HG02623 (cell line): Measurements from ENCODE around the gene SNCB.
A peak's percentile ranks its signal among the peaks of the same experiment; 100 is the strongest.

ENCODE experiments used
- ATAC-seq: cut with Tn5 transposase; IDR thresholded peaks from one replicate; pipeline ENCODE4 v1.9.1; 2021; ENCODE audit warnings: moderate library complexity; ENCODE audit not compliant: unreplicated experiment

Gene SNCB

DNA sequence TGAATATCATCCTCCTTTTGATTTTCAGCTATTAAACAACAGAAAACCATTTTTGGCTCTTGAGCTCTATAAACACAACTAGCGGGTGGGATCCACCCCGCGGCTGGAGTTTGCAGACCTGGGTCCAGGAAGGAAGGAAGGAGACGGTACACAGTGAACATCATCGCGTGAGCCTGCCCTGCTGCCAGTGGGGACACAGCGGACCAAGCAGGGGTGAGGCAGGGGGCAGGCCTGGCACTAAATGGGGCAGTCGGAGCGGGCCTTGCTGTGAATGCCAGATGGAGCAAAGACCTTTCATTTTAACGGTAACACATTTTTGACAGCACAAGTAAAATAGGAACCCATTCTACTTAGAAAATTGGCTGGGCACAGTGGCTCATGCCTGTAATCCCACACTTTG, 31.3 kb upstream of the SNCB start:
- ATAC-seq, result no peak

- peak; percentile 56 for ATAC-seq
These were observed 30.7 kb upstream of the SNCB start for GRCh38 chr5:176660860-176661641.

- peak; percentile 16 for ATAC-seq
These were observed 30.2 kb upstream of the SNCB start for GRCh38 chr5:176660530-176660859.

DNA sequence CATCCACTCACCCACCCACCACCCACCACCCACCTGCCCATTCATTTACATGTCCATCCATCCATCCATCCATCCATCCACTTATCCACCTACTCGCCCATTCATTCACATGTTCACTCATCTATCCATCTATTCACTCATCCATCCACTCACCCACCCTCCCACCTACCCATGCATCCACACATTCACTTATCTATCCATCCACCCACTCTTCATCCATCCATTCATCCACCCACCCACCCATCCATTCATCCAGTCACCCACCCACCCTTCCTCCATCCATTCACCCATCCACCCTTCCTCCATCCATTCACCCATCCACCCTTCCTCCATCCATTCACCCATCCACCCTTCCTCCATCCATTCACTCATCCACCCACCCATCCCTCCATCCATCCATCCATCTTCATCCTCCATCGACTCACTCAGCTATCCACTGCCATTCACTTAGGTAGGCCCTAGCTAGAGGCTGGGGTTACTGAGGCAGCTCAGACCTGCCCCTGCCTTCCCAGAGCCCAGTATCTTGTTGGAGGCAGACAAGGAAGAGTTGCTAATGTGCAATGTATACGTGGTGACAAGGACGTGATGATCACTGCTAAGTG, 29.6 kb upstream of the SNCB start:
- ATAC-seq, result no peak

DNA sequence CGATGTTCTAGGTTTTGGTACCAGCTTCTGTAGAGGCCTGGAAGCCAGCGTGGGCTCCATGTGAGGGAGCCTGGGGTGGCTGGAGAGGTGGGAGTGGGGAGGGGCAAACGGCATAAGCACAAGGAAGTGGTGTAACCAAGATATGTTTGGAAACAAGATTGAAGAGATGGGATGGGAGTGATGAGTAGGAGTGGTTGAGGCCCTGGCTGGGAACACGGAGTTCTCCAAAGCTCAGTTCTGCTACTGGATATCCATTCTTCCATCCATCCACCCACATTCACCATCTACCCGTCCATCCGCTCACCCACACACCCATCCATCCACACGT, 29.1 kb upstream of the SNCB start:
- ATAC-seq, result no peak

- no peak for ATAC-seq
These were observed 28.6 kb upstream of the SNCB start for GRCh38 chr5:176658817-176659511.

DNA sequence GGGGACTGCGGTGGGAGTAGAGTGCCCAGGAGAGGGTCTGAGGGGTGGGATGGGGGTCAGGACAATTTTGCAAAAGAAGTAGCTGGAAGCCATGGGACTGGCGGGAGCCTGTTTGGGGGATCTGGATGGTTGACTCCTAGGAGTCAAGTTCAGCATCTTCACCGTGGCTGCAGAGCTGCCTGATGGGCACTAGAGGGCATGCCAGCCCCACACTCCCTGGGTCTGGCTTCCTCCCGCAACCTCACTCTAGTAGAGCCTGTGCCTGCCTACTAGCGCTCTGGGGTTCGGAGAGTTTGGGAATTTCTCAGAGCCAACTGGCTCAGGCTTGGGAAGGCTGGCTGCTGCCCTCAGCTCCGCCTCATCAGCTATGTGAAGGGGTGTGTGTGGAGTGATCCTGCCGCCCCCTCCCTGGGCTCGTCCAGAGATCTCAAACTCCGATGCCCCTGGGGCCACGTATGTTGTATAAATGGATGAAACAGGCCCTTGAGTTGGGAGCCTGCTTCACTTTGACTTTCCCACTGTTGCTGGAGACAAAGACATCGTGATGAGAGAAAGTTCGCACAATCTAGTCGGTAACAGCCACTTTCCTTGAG, 27.8 kb upstream of the SNCB start:
- peak; percentile 52 for ATAC-seq

GRCh38 chr5:176656467-176656990, 26.2 kb upstream of the SNCB start:
- no peak for ATAC-seq

DNA sequence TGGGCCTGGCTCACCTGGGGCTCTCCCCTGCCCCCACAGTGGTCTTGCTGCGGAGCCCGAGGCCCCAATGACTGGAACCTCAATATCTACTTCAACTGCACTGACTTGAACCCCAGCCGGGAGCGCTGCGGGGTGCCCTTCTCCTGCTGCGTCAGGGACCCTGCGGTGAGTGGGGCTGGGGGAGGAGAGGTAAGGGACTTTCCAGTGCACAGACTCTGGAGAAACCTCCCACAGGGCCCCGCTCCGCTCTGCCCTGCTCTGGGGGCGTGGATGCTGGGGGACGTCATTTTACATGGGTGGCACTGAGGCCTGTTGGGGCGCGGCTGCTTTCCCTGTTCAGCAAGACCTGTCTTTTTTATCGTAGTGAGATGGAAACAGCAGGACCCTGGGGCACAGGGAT, 24.5 kb upstream of the SNCB start:
- no peak for ATAC-seq

GRCh38 chr5:176653401-176654385, 23.4 kb upstream of the SNCB start:
- no peak for ATAC-seq

GRCh38 chr5:176652136-176652535, 21.8 kb upstream of the SNCB start:
- no peak for ATAC-seq

DNA sequence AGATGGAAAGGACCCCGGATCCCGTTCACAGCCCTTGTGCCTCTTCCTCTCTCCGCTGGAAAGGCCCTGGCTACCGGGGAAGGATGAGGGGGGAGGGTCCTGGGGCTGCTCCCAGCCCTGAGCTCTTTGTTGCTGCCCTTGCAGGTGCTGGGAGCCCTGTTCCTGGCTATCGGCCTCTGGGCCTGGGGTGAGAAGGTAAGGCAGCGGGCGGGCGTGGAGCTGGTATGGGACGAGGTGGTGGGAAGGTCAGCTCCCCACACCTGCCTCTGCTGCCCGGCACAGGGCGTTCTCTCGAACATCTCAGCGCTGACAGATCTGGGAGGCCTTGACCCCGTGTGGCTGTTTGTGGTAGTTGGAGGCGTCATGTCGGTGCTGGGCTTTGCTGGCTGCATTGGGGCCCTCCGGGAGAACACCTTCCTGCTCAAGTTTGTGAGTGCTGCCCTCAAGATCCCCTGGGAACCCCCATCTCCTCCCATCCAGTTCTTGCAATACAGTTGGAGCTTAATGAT, 21.2 kb upstream of the SNCB start:
- no peak for ATAC-seq

DNA sequence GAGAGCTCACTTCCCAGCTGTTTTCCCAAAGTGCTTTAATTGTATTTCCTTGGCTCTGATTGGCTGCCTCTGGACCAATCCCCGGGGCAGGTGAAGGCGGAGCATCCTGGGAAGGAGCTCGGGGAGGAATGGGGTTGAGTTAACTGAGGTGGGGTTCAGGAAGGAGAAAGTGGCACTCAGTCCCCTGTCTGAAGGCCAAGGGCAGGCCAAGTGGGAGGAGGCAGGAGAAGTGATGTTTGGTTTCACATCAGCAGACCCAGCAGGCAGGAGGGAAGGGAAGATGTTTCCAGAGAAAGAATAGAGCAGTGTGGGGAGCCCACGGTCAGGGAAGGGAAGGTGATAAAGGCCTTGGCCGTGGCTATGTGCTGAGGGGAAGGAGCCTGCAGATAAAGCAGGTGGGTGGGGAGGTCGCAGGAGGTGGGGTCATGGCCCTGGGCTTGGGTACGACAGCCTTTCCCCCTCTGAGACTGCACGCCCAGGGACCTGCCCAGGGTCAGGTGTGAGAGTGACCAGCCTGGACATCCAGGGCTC, 20.1 kb upstream of the SNCB start:
- no peak for ATAC-seq

DNA sequence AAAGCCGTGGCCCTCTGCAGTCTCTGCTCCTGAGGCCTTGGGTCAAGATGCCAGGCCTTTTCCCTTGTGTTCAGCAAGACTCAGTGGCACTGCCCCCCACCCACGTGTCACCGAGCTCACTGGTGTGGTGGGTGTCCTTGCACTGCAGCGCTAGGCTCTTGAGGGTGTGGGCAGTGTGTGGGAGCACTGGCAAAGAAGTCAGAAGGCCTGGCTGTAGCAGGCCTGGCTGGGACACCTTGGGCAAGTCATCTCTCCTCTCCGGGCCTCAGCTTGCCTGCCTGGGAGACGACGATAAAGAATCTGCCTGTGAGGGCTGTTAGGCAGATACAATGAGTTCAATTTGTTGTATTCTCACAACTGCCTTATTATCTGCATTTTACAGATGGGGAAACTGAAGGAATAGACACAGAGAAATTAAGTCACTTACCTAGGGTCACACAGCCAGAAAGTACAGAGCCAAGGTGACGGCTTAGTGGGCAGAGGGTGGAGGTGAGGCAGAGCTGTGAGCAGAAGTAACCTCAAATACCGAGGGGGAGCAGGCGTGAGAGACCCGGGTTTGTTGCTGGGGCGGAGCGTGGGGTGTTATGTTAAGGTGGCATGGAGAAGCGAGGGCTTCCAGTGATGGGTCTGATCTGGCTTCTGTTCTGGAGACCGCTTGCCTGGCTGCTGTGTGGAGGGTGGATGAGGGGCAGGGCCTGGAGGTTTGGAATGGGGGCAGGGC, 18.3 kb upstream of the SNCB start:
- ATAC-seq, result no peak

DNA sequence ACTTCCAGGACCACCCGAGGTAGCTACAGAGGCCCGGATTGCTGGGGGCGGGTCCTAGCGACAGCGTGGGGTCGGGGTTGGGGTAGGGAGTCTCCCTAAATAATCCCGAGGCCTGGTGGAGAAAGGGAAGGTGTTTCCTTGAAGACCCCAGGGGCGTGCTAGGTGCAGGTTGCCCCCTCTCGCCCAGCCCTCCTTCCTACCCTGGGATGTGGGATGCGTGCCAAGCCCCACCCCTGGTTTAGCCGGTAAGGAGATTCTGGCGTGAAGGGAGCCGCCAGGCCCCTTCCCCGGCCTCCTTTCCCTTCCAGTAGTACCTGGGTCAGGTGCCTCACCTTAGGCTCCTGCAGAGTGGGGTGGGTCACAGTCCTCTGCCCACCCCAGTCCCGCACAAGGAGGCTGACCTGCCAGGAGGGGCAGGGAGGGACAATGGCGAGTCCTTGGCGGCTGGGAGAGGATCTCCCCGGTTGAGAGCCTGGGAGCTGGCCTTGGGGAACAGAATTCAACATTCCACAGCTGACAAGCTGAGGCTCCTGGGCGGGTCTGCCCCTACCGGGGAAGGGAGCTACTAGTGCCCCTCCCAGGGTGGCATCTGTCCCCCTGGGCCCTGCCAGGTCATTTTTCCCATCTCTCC, 17.6 kb upstream of the SNCB start:
- no peak for ATAC-seq

GRCh38 chr5:176647030-176647842, 16.9 kb upstream of the SNCB start, which contains the start of gene TSPAN17:
Gene TSPAN17 (plus strand): TSS chr5:176647484. CDS start chr5:176647616, 132 bp downstream.
- peak; percentile 86 for ATAC-seq

DNA sequence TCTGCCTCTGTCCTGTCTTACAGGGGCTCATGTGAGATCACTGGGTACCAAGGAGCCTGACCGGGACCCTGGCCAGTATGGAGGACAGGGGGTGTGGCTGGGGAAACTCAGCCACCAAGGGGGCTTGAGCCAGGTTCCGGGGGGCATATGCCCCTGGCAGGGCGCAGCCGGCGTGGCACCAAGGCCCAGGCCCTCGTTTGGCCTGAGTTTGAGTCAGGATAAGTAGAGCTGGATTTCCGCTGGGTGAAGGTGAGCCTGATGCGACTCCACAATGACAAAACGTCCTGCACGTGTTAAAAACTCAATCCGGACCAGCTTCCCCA, 16.3 kb upstream of the SNCB start:
- ATAC-seq, result no peak

- no peak for ATAC-seq
These were observed 15.8 kb upstream of the SNCB start for GRCh38 chr5:176646049-176646706.
